Fibroblast of lung (primary cell): ENCODE measurements around the gene MAP1LC3B2.

Source experiments
- EZH2 ChIP-seq: IDR thresholded peaks from 2 replicates; pipeline ENCODE4 v1.5.1; 2012; ENCODE audit warnings: low read length, control low read depth, mild to moderate bottlenecking; ENCODE audit errors: missing control alignments
- TF ChIP-seq, protein P1 (sequence below), 2 donors: IDR thresholded peaks in 1 of 2; conservative IDR thresholded peaks in 1 of 2; 1 replicate in 1 of 2; 2 replicates in 1 of 2; pipeline ENCODE4 v1.5.1; 2011 to 2012; ENCODE audit warnings: low read length in 2 of 2, control low read depth in 1 of 2, inconsistent platforms in 1 of 2, low read depth in 1 of 2, mild to moderate bottlenecking in 1 of 2

DNA sequence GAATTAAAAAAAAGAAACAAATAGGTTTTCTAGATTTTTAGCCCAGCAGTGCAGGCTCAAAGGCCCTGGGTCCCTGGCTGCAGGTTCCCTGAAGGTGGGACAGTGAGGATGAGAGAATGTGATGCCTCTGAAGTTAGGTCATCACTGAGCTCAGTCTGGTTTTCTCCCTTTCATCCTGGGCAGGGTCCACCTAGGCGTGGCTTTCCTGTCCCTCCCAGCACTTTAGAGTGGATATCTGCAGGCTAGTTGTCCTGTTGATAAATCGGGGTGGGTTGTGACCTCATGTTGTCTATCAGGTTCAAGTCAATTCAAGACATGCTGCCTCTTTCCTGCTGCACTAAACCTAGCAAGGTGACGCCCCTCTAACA lies 60.9 kb downstream of the MAP1LC3B2 start:
- TF ChIP-seq, protein P1, sequence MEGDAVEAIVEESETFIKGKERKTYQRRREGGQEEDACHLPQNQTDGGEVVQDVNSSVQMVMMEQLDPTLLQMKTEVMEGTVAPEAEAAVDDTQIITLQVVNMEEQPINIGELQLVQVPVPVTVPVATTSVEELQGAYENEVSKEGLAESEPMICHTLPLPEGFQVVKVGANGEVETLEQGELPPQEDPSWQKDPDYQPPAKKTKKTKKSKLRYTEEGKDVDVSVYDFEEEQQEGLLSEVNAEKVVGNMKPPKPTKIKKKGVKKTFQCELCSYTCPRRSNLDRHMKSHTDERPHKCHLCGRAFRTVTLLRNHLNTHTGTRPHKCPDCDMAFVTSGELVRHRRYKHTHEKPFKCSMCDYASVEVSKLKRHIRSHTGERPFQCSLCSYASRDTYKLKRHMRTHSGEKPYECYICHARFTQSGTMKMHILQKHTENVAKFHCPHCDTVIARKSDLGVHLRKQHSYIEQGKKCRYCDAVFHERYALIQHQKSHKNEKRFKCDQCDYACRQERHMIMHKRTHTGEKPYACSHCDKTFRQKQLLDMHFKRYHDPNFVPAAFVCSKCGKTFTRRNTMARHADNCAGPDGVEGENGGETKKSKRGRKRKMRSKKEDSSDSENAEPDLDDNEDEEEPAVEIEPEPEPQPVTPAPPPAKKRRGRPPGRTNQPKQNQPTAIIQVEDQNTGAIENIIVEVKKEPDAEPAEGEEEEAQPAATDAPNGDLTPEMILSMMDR (conservative IDR thresholded peaks at IDR 0.05 in 1 of 2, IDR thresholded peaks at IDR 0.05 in 1 of 2; ENCODE audit: low read depth in 1 of 2, low read length in 2 of 2) = no peak
- no peak for TF ChIP-seq EZH2
